GF-D8 (cell line): ENCODE data around the gene ADAMTSL2.

ENCODE experiments used
- DNase-seq: peaks from one replicate; lab custom pipeline; 2025; lab: John Stamatoyannopoulos, UW

ADAMTSL2 gene

DNA sequence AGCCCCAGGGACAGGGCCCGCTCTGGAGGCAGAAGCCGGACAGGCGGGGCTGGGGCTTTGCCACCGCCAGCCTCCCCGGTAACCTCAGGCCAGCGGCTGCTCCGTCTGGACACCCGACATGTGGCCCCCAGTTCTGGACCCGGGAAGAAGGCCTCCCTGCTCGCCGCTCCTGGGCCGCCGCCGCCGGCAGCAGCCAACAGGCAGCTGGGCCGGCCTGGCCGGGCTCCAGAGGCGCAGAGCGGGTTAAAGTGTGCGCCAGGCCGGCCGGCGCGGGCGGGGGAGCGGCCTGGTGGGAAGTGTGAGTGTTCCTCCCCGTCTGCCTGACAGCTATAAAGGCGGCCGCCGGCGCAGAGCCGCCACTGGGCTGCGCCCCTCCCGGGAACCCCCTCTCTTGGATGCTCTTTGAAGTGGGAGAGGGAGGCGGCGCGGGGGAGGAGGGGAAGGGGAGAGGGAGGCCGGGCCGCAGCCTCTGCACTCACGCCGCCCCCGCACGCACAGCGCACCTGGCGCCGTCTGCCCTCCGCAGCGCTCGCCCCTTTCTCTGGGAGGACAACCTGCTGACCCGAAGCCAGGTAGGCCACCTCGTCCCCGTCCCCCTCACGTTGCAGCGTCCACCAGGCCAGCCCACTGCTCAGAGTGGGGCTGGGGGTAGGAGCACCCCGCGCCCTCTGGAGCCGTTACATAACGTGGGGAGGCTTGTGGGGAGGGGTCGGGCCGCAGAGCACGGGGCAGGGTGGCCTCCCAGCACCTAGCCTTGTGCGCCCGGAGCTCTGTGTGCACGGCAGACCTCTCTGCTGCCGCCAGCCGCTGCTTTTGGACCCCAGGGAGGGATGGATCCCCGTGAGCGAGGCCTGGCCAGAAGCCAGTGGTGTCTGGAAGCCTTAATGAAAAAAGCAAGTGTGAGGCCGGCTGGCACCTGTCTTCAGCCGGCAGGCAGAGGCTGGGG, at the start of gene ADAMTSL2:
ADAMTSL2 (plus strand) TSS at position 359 of the 946 bp plus-strand sequence. CDS start 2,009 bp downstream, outside the sequence.
- no peak for DNase-seq

DNA sequence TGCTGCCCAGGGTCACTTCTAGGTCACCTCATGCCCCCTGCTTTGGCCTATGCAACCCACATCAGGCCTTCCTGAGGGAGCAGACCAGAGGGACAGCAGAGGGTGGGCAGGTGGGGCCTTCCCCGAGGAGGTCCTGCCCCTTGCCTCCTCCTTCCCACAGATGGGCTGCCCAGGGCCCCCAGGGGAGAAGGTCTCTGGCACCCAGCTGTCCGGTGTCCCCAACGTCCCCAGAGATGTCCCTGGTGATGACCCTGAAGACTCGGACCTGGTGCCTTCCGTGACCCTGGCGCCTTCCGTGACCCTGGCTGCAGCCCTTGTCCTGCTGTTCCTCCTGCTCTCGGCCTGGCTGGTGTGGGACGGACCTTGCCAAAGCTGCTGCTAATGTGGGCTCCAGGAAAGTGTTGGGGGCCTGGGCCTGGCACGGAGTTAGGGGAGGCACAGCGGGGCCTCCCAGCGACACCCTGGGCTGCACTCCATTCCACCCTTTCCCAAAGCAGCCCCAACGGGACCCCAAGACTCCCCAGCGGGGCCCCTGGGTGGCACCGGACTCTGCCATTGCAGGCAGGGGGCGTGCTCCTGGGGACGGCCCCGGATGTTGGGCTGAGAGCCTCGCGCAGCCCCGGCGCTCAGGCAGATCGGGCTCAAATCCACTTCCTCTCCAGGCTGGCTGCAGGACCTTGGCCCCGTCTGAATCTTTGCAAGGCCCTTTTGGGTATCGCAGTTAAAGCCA, 48.8 kb upstream of the ADAMTSL2 start:
- DNase-seq: no peak

DNA sequence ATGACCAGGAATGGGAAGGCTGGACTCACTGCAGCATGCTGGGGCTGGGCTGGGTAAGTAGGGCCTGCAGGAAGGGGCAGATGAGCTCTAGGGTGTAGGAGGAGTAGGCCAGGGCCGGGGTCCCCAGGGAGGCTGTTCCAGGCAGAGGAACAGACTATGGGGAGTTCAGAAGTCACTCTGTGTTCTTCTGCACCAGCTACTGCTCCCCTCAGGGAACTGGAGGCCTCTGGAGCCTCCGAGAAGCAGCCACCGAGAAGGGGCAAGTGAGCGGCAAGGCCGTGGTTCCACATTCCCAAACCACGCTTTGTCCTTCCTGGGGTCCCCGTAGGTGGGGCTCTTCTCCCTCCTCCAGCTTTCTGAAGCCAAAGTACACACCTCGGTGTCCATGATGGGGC, 47.2 kb upstream of the ADAMTSL2 start:
- no peak for DNase-seq

DNA sequence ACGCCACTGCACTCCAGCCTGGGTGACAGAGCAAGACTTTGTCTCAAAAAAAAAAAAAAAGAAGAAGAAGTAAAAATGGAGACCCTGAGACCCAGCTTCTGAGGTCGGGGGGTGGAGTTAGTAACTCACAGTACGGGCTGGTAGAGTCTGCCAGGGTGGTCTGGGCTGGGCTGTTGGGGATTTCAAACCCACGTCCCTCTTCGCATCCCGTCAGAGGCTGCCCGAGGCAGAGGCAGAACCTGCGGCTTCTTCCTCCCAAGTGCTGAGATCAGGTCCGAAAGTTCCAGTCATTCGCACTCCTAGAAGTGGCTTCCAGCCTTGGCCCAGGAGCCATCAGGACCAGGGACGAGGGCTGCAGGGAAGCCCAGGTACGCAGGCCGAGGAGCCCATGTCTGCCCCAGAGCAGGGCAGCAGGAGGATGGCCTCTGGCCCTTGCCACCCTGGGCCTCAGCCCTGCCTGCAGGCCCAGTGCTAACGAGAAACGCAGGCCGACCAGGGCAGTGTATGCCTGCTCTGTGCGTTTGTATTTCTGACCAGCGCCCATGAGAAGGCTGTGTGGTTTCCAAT, 45.7 kb upstream of the ADAMTSL2 start:
- DNase-seq: no peak

DNA sequence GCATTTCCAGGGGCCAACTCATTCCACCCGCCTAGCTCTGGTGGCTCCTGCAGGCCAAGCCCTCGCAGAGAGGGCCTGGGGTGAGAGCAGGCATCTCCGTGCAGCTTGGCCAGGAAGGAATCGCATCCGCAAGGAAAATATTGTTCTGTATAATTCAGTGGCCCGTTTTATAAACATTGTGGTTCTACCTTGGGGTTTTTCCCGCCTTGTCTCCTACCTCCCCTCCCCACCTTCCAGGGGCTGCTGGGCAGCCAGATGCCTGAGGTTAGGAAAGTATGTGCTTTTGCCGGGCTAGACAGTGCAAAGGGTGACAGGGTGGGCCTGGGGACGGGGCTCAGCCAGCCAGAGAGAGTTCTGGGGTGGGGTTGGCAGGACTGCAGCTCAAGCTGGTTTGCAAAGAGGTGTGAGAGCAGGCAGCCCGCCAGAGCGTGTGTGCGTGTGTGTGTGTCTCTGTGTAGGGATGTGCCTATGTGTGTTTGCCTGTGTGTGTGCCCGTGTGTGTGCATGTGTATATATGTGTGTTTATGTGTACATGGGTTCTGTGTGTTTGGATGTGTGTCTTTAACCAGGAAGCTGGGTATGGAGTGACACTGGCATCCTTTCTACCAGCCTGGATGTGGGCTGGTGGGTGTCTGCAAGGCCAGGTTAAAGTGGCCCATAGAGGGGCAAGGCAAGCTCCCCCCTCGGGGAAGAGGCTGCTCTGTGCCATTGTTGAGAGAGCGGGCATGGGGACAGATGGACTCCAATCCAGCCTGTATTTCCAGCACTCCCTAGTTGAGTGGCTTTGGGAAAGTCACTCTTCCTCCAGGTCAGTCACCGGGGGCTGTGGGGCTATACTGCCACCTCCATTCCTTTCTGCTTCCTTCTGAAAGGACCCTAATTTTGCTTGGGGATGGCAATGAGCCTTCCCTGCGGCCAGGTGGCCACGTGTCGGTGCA, 45.0 kb upstream of the ADAMTSL2 start:
- no peak for DNase-seq

DNA sequence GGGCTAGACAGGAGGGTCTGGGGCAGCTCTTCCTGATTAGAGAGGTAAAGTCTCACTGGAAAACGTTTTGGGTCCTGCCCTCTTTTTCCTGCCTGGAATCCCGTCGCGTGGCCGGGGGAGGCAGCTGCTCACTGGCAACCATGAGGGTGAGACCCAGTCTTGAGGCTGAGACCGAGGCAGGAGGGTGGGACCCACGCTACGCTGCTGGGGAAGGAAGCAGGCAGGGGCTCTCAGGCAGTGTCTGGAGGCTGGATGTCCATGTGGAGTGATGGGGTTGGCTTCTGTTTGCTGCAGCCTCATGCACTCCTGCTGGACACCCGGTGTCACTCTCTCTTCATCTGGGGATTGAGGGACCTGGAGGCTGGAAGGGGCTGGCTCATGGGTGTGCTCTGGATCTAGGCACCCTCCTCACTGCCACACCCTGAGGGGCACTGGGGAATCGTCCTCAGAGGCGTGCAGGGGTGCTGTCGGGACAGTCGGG, 44.3 kb upstream of the ADAMTSL2 start:
- DNase-seq: no peak

DNA sequence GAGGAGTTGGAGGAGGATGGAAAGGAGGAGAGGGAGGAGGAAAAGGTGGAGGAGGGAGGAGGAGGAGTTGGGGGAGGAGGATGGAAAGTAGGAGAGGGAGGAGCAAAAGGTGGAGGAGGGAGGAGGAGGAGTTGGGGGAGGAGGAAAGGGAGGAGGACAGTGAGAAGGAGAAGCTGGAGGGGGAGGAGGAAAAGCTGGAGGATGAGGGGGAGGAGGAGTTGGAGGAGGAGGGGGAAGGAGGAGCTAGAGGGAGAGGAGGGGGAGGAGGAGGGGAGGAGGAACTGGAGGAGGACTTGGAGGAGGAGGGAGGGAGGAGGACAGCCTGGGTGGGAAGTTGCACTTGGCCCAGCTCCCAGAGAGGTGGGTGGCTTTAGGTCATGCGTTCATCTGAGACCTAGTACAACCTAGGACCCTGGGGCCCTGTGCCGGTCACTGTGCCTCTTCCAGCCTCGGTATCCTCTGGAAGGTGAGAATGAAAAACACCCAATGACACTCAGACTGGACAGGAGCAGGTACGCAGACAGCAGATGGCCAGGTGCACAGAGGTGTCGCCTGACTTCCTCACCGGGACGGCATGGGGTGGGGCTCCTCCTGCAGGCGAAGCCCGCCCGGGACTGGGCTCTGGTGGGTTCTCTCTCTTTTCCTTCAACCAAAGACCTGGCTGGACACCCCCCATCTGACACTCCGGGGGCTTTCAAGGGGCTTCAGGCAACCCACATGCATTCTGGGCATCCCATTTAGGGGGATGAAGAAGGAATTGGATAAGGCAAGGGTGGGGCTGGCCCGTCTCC, 43.4 kb upstream of the ADAMTSL2 start:
- DNase-seq: no peak

DNA sequence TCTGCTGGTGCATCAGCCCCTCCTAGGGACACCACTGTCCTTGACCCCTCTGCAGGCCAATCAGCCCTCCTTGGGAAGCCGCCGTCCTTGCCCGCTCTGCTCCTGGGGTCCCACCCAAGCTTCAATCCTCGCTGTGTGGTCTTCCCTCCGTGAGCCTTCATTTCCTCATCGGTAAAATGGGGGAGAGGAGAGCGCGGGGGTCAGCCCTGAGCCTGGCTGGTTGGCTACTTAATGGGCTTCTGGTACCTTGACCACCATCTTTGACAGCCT, 42.9 kb upstream of the ADAMTSL2 start:
- DNase-seq: no peak

DNA sequence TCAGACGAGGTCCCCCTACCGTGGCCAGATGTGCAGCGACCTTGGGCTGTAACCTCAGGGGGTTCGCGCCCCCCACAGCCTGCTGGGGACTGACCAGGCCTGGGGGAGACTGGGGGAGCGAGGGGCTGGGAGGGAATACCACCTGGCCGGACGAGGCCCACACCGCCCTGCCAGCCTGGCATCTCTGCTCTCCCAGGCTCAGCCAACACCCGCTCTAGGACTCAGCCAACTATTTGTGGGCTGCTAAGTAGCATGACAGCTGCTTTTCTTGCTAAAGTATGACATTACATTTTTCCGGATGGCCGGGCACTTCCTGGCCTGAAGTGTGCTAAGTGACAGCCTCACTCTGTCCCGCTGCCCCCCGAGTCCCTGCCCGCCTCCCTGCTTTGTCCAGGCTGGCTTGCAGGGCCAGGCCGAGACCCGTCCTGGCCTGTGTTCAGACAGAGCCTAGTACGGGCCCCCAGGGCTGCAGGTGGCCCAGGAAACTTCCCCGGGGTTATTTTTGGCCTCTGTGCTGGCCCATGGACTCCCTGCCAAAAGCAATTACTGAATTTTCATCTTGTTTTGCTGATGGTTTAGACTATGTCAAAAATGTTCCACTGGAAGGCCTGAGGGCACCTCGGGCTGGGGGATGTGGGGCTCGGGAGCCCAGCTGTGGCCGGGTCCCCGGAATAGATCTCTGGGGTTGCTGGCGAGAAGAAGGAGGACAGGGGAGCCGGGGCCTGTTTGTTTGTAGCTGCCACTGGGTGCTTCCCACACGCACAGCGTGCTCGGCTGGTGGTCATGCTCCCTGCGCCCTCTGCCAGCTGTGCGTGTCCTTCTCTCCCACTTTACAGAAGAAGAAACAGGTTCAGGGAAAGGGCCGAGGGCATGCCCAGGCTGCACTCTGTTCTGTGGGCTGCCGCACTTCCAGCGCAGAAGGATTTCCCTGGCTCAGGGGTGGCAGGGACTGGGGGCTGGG, 42.2 kb upstream of the ADAMTSL2 start:
- no peak for DNase-seq

DNA sequence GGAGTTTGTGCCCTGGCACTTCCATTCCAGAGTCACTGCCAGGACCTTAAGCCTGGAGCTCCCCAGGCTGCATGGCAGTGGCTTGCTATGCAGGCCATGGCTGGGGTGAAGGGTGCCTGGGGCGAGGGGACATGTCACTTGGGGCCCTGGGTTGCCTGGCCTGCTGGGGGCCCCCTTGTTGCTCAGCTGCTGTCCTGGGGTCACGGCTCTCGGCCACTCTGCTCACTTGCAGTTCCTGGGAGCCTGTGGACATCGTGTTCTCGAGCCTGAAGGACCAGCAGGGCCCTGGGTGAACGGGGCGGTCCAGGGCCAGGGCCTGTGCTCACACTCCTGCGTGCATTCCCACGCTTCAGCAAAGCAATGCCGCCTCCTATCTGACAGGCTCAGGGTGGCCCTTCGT, 41.1 kb upstream of the ADAMTSL2 start:
- DNase-seq: no peak

DNA sequence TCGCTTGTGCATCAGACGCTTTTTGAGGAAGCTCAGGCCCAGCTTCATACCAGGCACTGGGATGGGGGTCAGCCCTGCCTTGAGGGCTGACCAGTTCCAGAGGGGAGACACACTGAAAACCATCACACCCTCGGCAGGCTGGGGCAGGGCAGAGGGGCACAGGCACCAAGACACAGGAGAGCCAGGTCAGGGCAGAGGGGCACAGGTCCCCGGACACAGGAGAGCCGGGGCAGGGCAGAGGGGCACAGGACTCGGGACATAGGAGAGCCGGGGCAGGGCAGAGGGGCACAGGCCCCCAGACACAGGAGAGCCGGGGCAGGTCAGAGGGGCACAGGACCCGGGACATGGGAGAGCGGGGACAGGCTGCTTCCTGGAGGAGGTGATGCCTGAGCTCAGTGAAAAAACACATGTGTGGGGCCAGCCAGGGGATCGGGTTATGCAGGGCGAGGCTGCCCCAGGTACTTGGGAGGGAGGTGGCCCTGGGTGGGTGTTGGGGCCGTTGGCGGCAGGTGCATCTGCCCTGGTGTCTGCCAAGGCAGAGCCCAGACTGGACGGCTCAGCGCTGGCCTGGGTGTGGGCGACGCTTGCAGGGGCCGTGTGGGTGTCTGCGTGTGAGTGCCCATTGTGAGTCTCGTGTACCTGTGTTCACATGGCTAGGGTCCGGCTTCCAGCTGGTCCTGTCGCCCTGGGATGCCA, 40.5 kb upstream of the ADAMTSL2 start:
- no peak for DNase-seq

DNA sequence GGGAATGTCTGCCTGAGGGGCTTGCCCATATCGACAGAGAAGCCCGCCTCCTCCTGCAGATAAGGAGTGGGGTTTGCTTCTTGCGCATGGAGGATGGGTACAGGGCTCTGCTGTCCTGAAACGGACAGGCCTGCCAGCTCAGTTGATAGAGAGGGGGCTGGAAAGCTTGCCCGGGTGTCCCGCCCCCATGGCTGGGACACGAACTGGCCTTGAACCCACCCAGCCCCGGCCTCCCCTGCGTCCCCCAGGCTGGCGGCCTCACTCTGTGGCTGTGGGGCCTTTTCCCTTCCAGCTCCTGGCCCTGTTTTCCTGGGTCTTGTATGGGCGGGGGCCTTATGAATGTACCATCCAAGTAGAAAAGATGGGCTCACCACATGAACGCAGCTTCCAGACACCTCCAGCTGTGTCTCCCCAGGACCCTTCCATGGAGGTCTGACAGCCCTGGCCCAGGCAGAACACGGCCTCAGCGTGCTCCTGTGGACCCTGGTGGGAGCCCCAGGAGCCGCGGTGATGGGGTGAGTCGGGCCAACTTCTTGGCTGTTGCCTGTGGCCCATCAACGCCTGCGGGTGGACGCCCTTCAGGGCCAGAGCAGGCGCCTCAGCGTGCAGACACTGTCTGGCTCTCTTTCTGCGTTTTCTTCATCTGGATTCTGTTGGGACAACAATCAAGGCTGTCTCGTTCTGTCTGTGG, 39.7 kb upstream of the ADAMTSL2 start:
- DNase-seq: no peak

DNA sequence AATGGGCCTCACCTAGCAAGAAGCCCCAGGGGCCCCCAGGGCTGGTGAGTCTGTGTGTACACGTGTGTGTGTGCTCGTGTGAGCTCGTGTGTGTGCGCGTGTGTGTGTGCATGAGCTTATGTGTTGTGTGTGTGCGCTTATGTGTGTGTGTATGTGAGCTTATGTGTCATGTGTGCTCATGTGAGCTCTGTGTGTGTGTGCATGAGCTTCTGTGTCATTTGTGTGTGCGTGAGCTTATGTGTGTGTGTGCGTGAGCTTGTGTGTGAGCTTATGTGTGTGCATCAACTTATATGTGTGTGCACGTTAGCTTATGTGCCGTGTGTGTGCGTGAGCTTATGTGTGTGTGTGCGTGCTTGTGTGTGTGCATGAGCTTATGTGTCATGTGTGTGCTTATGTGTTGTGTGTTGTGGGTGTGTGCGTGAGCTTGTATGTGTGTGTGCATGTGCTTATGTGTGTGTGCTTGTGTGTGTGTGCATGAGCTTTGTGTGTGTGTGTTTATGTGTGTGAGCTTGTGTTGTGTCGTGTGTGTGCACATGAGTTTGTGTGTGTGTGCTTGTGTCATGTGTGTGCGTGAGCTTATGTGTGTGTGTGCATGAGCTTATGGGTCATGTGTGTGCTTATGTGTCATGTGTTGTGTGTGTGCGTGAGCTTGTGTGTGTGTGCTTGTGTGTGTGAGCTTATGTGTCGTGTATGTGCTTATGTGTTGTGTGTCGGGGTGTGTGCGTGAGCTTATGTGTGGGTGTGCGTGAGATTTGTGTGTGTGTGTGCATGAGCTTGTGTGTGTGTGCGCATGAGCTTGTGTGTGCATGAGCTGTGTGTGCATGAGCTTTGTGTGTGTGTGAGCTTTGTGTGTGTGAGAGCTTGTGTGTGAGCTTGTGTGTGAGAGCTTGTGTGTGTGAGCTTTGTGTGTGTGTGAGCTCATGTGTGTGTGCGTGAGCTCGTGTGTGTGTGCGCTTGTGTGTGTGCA, 38.9 kb upstream of the ADAMTSL2 start:
- DNase-seq: no peak

DNA sequence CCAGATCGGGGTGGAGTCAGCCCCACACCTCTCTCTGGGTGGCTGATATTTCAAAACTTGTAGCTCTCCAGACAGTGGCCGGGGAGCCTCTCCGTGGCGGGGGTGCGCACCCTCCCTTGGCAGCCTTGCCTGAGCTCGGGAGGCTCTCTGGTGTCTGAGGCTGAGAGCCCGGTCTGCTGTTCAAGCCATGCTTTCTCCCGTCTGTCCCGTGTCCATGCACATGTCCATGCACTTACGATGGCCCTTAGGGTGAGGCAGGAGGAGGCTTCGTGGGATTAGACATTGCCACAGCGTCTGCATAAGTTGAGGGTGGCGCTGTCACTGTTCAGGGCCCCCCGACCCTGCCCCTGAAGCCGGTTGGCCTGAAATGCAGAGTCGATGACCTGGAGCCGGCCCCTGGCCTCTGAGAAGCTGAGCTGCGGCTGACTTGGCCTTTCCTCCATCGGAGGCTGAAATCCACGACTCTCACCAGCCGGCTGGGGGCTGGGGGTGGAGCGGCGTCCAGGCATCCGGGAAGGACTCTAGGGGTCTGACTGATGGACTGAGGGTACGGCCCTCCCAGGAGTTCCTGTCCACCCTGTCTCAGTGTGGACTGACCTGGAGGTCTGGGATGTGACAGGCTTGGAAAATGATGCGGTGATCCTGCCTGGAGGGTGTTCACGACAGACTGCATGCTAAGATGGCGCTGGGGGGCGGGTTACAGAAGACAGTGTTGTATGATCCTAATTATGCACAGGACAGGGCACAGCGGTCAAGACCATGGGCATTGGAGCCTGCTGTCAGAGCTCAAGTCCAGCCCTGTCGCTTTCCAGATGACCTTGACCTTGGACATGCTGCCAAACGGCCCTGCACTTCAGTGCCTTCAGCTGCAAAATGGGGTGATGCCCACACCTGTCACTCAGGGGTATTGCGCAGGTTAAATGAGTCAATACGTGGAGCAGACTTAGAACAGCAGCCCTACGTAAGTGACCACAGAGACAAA, 37.4 kb upstream of the ADAMTSL2 start:
- DNase-seq: no peak

DNA sequence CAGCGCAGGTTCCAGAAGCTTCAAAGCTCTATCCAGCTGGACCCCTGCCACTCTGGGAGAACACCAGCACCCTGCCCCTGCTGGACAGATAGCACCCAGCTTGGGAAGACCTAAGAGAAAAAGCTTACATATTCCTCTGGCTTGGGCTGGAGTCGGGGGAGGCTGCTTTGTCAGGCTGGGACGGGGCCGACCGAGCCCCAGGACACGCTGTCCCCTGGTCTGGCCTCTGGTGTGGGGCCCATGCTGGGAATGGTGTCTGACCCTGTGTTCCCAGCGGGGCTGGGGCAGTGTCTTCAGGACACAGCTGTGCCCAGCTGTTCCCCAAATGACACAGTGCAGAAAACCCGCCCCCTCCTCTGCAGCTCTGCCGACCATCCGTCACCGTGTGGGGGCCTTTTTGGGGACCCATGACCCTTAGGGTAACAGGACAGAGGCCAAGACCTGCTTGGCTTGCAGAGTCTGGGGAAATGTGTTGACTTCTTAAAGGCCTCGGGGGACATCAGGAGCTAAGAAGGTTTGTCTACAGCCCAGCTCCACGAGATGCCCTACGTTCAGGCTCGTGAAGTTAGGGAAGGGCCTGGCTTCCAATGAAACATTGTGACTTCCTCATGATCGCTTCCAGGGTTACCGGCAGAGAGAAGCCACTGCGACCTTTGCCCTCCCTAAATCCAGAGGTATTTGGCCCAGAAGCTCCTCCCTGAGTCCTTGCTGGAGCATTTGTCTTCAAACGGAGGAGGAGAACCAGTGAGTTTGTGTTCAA, 35.2 kb upstream of the ADAMTSL2 start:
- DNase-seq: no peak
